ENCODE data around the gene MRPL42.

DNA sequence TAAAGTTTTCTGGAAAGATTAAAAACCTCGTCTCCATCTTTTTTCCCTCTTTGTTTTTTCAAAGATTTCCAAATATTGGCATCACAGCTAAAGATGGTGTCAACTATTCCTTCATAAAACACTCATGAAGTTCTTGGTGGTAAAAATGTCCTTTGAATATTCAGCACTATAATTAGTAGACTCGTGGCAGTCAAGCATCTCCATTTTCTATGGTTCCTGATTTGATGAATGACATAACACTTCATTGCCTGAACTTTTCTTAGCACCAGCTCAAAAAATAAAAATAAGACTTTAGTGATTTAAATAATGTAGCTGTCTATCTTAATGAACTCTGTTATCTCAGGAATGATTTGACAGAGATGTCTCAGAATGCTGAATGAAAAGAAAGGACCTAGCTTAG lies 45.3 kb upstream of the MRPL42 start:
- TF ChIP-seq, protein P1, sequence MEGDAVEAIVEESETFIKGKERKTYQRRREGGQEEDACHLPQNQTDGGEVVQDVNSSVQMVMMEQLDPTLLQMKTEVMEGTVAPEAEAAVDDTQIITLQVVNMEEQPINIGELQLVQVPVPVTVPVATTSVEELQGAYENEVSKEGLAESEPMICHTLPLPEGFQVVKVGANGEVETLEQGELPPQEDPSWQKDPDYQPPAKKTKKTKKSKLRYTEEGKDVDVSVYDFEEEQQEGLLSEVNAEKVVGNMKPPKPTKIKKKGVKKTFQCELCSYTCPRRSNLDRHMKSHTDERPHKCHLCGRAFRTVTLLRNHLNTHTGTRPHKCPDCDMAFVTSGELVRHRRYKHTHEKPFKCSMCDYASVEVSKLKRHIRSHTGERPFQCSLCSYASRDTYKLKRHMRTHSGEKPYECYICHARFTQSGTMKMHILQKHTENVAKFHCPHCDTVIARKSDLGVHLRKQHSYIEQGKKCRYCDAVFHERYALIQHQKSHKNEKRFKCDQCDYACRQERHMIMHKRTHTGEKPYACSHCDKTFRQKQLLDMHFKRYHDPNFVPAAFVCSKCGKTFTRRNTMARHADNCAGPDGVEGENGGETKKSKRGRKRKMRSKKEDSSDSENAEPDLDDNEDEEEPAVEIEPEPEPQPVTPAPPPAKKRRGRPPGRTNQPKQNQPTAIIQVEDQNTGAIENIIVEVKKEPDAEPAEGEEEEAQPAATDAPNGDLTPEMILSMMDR (conservative IDR thresholded peaks at IDR 0.05 in 1 of 2, IDR thresholded peaks at IDR 0.05 in 1 of 2; ENCODE audit: low read depth in 1 of 2, low read length in 2 of 2), result no peak
- TF ChIP-seq EZH2 (IDR thresholded peaks at IDR 0.05; ENCODE audit: low read length, missing control alignments), result no peak

Measured in fibroblast of lung (primary cell).